ENCODE data around the gene GABBR2. TPM values are rescaled to one million over a fixed set of nuclear protein-coding genes. Genes with fewer than 3 reads are reported as not detected.

Gene GABBR2
- total RNA-seq, 4 donors from 2014 or later, result under 0.01 to 0.62 TPM; not detected in 2

- DNase-seq, result no peak
- Histone ChIP-seq H3K4me1 (no peaks in the 10 kb centered on the region), H3K27me3 (no peaks in the 10 kb centered on the region), H3K36me3 (no peaks in the 10 kb centered on the region), H3K9me3 (no peaks in the 10 kb centered on the region), H3K4me3 (no peak overlapping the region), H3K27ac (no peak overlapping the region)
- intact Hi-C loops (cut with DNase I; ENCODE audit: low total_unique reads), result no loop called here
- TF ChIP-seq POLR2A (IDR thresholded peaks at IDR 0.05), result no peak
- TF ChIP-seq CTCF (IDR thresholded peaks at IDR 0.05), result no peak
These were observed 445.7 kb downstream of the GABBR2 start for GRCh38 chr9:98263080-98263479.

- no peak for TF ChIP-seq CTCF (IDR thresholded peaks at IDR 0.05)
- TF ChIP-seq POLR2A (IDR thresholded peaks at IDR 0.05), result no peak
- no peak for DNase-seq
- H3K27ac ChIP-seq, result no peak overlapping the region
- intact Hi-C loops (cut with DNase I; ENCODE audit: low total_unique reads), result no loop called here
- H3K4me1 ChIP-seq, result no peaks in the 10 kb centered on the region
- no peaks in the 10 kb centered on the region for H3K27me3 ChIP-seq
- no peaks in the 10 kb centered on the region for H3K9me3 ChIP-seq
- no peak overlapping the region for H3K4me3 ChIP-seq
- H3K36me3 ChIP-seq, result no peaks in the 10 kb centered on the region
These were observed 446.7 kb downstream of the GABBR2 start for GRCh38 chr9:98262056-98262455.

GRCh38 chr9:98260635-98261034, 448.1 kb downstream of the GABBR2 start:
- H3K4me3 ChIP-seq, result no peak overlapping the region
- no peak overlapping the region for H3K27ac ChIP-seq
- H3K27me3 ChIP-seq, result no peaks in the 10 kb centered on the region
- H3K4me1 ChIP-seq, result no peaks in the 10 kb centered on the region
- intact Hi-C loops (cut with DNase I; ENCODE audit: low total_unique reads), result no loop called here
- TF ChIP-seq POLR2A (IDR thresholded peaks at IDR 0.05), result no peak
- H3K36me3 ChIP-seq, result no peaks in the 10 kb centered on the region
- no peaks in the 10 kb centered on the region for H3K9me3 ChIP-seq
- DNase-seq, result no peak

GRCh38 chr9:98259791-98260190, 448.9 kb downstream of the GABBR2 start:
- no peaks in the 10 kb centered on the region for H3K27me3 ChIP-seq
- no peak for DNase-seq
- H3K9me3 ChIP-seq, result no peaks in the 10 kb centered on the region
- H3K36me3 ChIP-seq, result no peaks in the 10 kb centered on the region
- intact Hi-C loops (cut with DNase I; ENCODE audit: low total_unique reads), result loop anchor here (10.0 kb wide), 1 partner anchor 55 kb away; no protein-coding TSS in a partner anchor
- H3K4me1 ChIP-seq, result peaks cover 0 to under 1% of the 10 kb centered on the region in 2 donors
- no peak overlapping the region for H3K4me3 ChIP-seq
- no peak for TF ChIP-seq POLR2A (IDR thresholded peaks at IDR 0.05)
- no peak for TF ChIP-seq CTCF (IDR thresholded peaks at IDR 0.05)
- no peak overlapping the region for H3K27ac ChIP-seq

- Histone ChIP-seq H3K4me3 (peak overlapping the region; percentile 64 to 65), H3K27ac (peak overlapping the region; percentile 93 to 94), H3K27me3 (no peaks in the 10 kb centered on the region), H3K4me1 (peaks cover 0 to 6% of the 10 kb centered on the region in 2 donors), H3K36me3 (no peaks in the 10 kb centered on the region), H3K9me3 (no peaks in the 10 kb centered on the region)
- intact Hi-C loops (cut with DNase I; ENCODE audit: low total_unique reads), result loop anchor here (10.0 kb wide), 1 partner anchor 52 kb away; no protein-coding TSS in a partner anchor
- DNase-seq, result peak in 1 of 2 donors; percentile 24
- TF ChIP-seq POLR2A (IDR thresholded peaks at IDR 0.05) (no peak), CTCF (IDR thresholded peaks at IDR 0.05) (no peak)
These were observed 452.0 kb downstream of the GABBR2 start for GRCh38 chr9:98256756-98257155.

All from uterus (tissue), 4 donors.